Measurements from ENCODE around the gene TULP1. TPM values are rescaled to one million over a fixed set of nuclear protein-coding genes. Genes with fewer than 3 reads are reported as not detected.

Gene TULP1
- total RNA-seq, 3 donors from 2014 or later: not detected

DNA sequence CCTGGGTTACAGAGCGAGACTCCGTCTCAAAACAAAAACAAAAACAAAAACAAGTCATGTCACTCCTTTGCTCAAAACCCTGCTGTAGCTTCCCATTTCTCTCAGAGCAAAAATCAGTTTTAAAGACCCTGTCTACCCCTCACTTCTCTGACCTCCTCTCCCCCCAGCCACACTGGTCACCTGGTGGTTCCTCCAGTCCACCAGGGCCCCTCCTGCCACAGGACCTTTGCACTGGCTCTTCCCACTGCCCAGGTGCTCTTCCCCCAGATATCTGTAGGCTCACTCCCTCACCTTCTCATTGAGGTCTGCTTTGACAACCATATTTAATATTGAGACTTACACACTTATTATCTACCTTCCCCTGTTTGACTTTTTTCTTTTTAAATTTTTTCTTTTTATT lies 10.9 kb downstream of the TULP1 start:
- no peaks in the 10 kb centered on the region for H3K4me1 ChIP-seq
- DNase-seq (ENCODE audit: low spot score in 2 of 2): no peak
- H3K4me3 ChIP-seq: no peak overlapping the region
- intact Hi-C loops (cut with DNase I; ENCODE audit: low total_unique reads): no loop called here
- TF ChIP-seq, protein P1, sequence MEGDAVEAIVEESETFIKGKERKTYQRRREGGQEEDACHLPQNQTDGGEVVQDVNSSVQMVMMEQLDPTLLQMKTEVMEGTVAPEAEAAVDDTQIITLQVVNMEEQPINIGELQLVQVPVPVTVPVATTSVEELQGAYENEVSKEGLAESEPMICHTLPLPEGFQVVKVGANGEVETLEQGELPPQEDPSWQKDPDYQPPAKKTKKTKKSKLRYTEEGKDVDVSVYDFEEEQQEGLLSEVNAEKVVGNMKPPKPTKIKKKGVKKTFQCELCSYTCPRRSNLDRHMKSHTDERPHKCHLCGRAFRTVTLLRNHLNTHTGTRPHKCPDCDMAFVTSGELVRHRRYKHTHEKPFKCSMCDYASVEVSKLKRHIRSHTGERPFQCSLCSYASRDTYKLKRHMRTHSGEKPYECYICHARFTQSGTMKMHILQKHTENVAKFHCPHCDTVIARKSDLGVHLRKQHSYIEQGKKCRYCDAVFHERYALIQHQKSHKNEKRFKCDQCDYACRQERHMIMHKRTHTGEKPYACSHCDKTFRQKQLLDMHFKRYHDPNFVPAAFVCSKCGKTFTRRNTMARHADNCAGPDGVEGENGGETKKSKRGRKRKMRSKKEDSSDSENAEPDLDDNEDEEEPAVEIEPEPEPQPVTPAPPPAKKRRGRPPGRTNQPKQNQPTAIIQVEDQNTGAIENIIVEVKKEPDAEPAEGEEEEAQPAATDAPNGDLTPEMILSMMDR (IDR thresholded peaks at IDR 0.05): no peak
- TF ChIP-seq POLR2AphosphoS5 (IDR thresholded peaks at IDR 0.05) (no peak), POLR2A (IDR thresholded peaks at IDR 0.05) (no peak)
- H3K27me3 ChIP-seq: peaks cover 3 to 7% of the 10 kb centered on the region in 2 donors
- H3K27ac ChIP-seq: no peak overlapping the region
- no peaks in the 10 kb centered on the region for H3K36me3 ChIP-seq
- H3K9me3 ChIP-seq: no peaks in the 10 kb centered on the region

GRCh38 chr6:35500782-35501181 lies 11.9 kb downstream of the TULP1 start:
- no peak overlapping the region for H3K27ac ChIP-seq
- TF ChIP-seq POLR2AphosphoS5 (IDR thresholded peaks at IDR 0.05): no peak
- no peak for TF ChIP-seq POLR2A (IDR thresholded peaks at IDR 0.05)
- TF ChIP-seq, protein P1 (IDR thresholded peaks at IDR 0.05): no peak
- no peaks in the 10 kb centered on the region for H3K9me3 ChIP-seq
- no peak for DNase-seq (ENCODE audit: low spot score in 2 of 2)
- H3K36me3 ChIP-seq: no peaks in the 10 kb centered on the region
- H3K4me3 ChIP-seq: no peak overlapping the region
- no peaks in the 10 kb centered on the region for H3K4me1 ChIP-seq
- intact Hi-C loops (cut with DNase I; ENCODE audit: low total_unique reads): no loop called here
- peaks cover 0 to under 1% of the 10 kb centered on the region in 2 donors for H3K27me3 ChIP-seq

DNA sequence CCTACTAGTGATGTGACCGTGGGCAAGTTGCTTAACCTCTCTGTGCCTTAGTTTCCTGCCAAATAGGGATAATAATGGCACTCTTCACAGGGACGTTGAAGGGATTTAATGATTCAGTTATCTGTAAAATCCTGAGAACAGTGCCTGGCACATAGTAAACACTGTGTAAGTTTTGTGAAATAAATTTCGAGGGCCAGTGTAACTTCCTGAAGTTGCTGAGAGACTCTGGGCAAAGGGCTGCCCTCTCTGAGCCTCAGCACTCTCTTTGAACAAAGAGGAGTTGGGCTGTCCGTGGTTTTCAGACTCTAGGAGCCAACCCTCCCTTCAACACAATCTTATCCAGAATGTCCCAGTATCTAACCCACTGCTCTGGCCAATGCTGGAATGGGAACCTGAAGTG lies 13.3 kb downstream of the TULP1 start:
- no peak for DNase-seq (ENCODE audit: low spot score in 2 of 2)
- TF ChIP-seq, protein P1 (IDR thresholded peaks at IDR 0.05): no peak
- TF ChIP-seq POLR2A (IDR thresholded peaks at IDR 0.05): no peak
- H3K27me3 ChIP-seq: no peaks in the 10 kb centered on the region
- H3K9me3 ChIP-seq: no peaks in the 10 kb centered on the region
- peaks cover 3 to 8% of the 10 kb centered on the region in 2 donors for H3K4me1 ChIP-seq
- H3K27ac ChIP-seq: no peak overlapping the region
- H3K36me3 ChIP-seq: no peaks in the 10 kb centered on the region
- no peak overlapping the region for H3K4me3 ChIP-seq
- intact Hi-C loops (cut with DNase I; ENCODE audit: low total_unique reads): no loop called here

GRCh38 chr6:35498422-35499067 lies 14.2 kb downstream of the TULP1 start:
- H3K4me3 ChIP-seq: peak overlapping the region; percentile 76 to 98 (median 93)
- H3K4me1 ChIP-seq: peaks cover 7 to 17% of the 10 kb centered on the region in 2 donors
- TF ChIP-seq POLR2AphosphoS5 (IDR thresholded peaks at IDR 0.05) (no peak), POLR2A (IDR thresholded peaks at IDR 0.05) (no peak)
- TF ChIP-seq, protein P1 (IDR thresholded peaks at IDR 0.05): no peak
- intact Hi-C loops (cut with DNase I; ENCODE audit: low total_unique reads): no loop called here
- no peak for DNase-seq (ENCODE audit: low spot score in 2 of 2)
- no peaks in the 10 kb centered on the region for H3K27me3 ChIP-seq
- no peaks in the 10 kb centered on the region for H3K9me3 ChIP-seq
- H3K36me3 ChIP-seq: no peaks in the 10 kb centered on the region
- H3K27ac ChIP-seq: peak overlapping the region; percentile 98 to 99

DNA sequence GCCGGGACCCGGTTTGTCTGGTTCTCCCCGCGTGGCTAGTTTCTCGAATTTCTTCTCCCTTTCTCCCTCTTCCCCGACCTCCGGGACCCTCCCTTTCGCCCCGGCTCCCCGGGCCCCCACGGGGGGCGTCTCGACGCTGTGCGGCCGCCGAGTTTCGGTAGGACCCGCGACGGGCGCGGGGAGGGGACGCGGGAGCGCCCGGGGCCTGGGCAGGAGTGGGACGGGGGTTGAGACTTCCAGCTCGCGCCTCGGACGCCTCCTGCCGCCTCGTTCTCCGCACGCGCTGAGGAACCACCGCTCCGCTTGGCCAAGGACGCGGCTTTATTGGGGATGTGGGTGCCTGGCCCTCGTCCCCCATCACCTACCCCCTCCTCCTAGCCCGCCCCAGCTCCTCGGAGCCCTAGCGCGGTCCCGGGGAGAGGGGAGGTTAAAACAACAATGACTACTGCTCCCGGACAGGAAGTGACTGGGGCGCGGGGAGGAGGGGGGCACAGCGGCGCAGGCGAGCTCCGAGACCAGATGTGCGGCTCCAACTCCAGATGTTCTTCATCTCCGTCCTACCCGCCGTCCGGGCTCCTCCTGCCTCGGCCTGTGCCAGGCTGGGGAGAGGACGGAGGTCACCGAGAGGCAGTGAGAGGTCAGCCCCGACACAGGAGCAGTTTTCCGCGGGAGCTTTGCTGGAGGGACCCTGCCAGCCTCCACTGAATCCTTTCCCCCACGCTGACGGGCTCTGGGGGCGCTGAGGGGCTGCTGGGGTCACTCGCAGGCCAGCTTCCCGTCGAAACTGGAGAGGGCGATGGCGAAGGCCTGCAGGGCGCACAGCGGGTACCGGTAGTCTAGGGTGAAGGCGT lies 14.9 kb downstream of the TULP1 start:
- Histone ChIP-seq H3K9me3 (no peaks in the 10 kb centered on the region), H3K4me3 (peak overlapping the region; percentile 76 to 98 (median 93)), H3K27ac (peak overlapping the region; percentile 98 to 99), H3K4me1 (peaks cover 7 to 20% of the 10 kb centered on the region in 2 donors), H3K36me3 (no peaks in the 10 kb centered on the region), H3K27me3 (no peaks in the 10 kb centered on the region)
- intact Hi-C loops (cut with DNase I; ENCODE audit: low total_unique reads): no loop called here
- TF ChIP-seq POLR2A (IDR thresholded peaks at IDR 0.05) (peak; percentile 4), POLR2AphosphoS5 (IDR thresholded peaks at IDR 0.05) (peak; percentile 71 to 75 (median 73))
- TF ChIP-seq, protein P1 (IDR thresholded peaks at IDR 0.05): peak in 1 of 3 donors; percentile 7
- DNase-seq (ENCODE audit: low spot score in 2 of 2): peak; percentile 71

Data from breast epithelium (tissue), 4 donors.